GM21367 (cell line): ENCODE results near the gene CLDN11.

Experiments
- ATAC-seq: cut with Tn5 transposase; IDR thresholded peaks from one replicate; pipeline ENCODE4 v1.9.1; 2021; ENCODE audit not compliant: unreplicated experiment

CLDN11 gene

GRCh38 chr3:170426240-170426797 lies 7.7 kb downstream of the CLDN11 start:
- ATAC-seq, result no peak

- no peak for ATAC-seq
Observed at GRCh38 chr3:170428095-170428494, 9.4 kb downstream of the CLDN11 start.

GRCh38 chr3:170429050-170429449 lies 10.4 kb downstream of the CLDN11 start:
- ATAC-seq, result no peak

- ATAC-seq, result no peak
Observed at GRCh38 chr3:170431054-170431453, 12.4 kb downstream of the CLDN11 start.

GRCh38 chr3:170432416-170432815 lies 13.7 kb downstream of the CLDN11 start:
- ATAC-seq, result no peak

- ATAC-seq, result no peak
Observed at GRCh38 chr3:170436697-170437096, 18.0 kb downstream of the CLDN11 start.

GRCh38 chr3:170437176-170437575 lies 18.5 kb downstream of the CLDN11 start:
- ATAC-seq, result no peak

- no peak for ATAC-seq
Observed at GRCh38 chr3:170437696-170438407, 19.2 kb downstream of the CLDN11 start.

- no peak for ATAC-seq
Observed at GRCh38 chr3:170438836-170439235, 20.2 kb downstream of the CLDN11 start.

- ATAC-seq, result no peak
Observed at GRCh38 chr3:170440344-170440743, 21.7 kb downstream of the CLDN11 start.

- no peak for ATAC-seq
Observed at GRCh38 chr3:170441412-170441811, 22.7 kb downstream of the CLDN11 start.

- no peak for ATAC-seq
Observed at GRCh38 chr3:170442947-170443346, 24.3 kb downstream of the CLDN11 start.

- no peak for ATAC-seq
Observed at GRCh38 chr3:170443457-170443856, 24.8 kb downstream of the CLDN11 start.

GRCh38 chr3:170448584-170448983 lies 29.9 kb downstream of the CLDN11 start:
- no peak for ATAC-seq

GRCh38 chr3:170450039-170450438 lies 31.4 kb downstream of the CLDN11 start:
- ATAC-seq, result no peak

GRCh38 chr3:170454509-170454908 lies 35.8 kb downstream of the CLDN11 start:
- no peak for ATAC-seq

GRCh38 chr3:170458285-170458684 lies 39.6 kb downstream of the CLDN11 start:
- ATAC-seq, result no peak

- no peak for ATAC-seq
Observed at GRCh38 chr3:170463011-170463410, 44.3 kb downstream of the CLDN11 start.

GRCh38 chr3:170465955-170466354 lies 47.3 kb downstream of the CLDN11 start:
- no peak for ATAC-seq

GRCh38 chr3:170467007-170467406 lies 48.3 kb downstream of the CLDN11 start:
- no peak for ATAC-seq

GRCh38 chr3:170467571-170468147 lies 49.0 kb downstream of the CLDN11 start:
- no peak for ATAC-seq
